Endothelial cell of umbilical vein (primary cell): ENCODE measurements around the gene MAMDC4. TPM values are rescaled to one million over a fixed set of nuclear protein-coding genes. Genes with fewer than 3 reads are reported as not detected.
A peak's percentile ranks its signal among the peaks of the same experiment; 100 is the strongest.

ENCODE experiments used
- BruUV-seq: library from RNA; stranded (reverse); fragments of 400-500 nt; replicated peaks from 2 replicates; lab custom pipeline; 2021; lab: Mats Ljungman, UMichigan
- CTCF ChIA-PET: fragments of 300-600, 350-600 bp; sonication (Branson Sonifier 250); formaldehyde crosslinking; loops from one replicate; lab custom pipeline; 2021; ENCODE audit warnings: antibody characterized with exemption, inconsistent platforms; lab: Charles Lee
- POLR2A ChIA-PET: fragments of 300-600, 350-600 bp; sonication (Branson Sonifier 250); formaldehyde crosslinking; loops from one replicate; lab custom pipeline; 2021; ENCODE audit warnings: antibody characterized with exemption, inconsistent platforms; lab: Charles Lee
- DNase-seq: peaks from one replicate; pipeline ENCODE4 v3.0.0-alpha.2; 2011; ENCODE audit warnings: low read depth, low spot score
- FAIRE-seq: peaks from 2 replicates; lab custom pipeline; 2011; peaks lifted over from hg19 to GRCh38; lab: Jason Lieb, UNC
- H2AFZ ChIP-seq: 2 replicates; pipeline ENCODE4 v1.6.0; 2012; ENCODE audit warnings: low read depth, low read length, control low read depth, inconsistent platforms
- H3K27ac ChIP-seq: 2 replicates; pipeline ENCODE4 v1.5.1; 2011; ENCODE audit warnings: low read depth, mild to moderate bottlenecking, control low read depth, low read length, moderate library complexity; ENCODE audit not compliant: insufficient read depth
- H3K27me3 ChIP-seq, 2 experiments: 2 replicates each; pipeline versions ENCODE4 v1.6.0 to v1.6.1; 2011; ENCODE audit warnings: low read length in 2 of 2, mixed read lengths in 1 of 2; ENCODE audit not compliant: control insufficient read depth in 2 of 2, insufficient read depth in 2 of 2
- H3K36me3 ChIP-seq, 2 experiments: 2 replicates in 1 of 2; 3 replicates in 1 of 2; pipeline ENCODE4 v1.5.1; 2011; ENCODE audit warnings: low read length in 2 of 2, mild to moderate bottlenecking in 1 of 2, moderate library complexity in 1 of 2; ENCODE audit not compliant: control insufficient read depth in 2 of 2, insufficient read depth in 2 of 2; ENCODE audit errors: extremely low read depth in 1 of 2
- H3K4me1 ChIP-seq: 3 replicates; pipeline ENCODE4 v1.5.1; 2011; ENCODE audit warnings: mild to moderate bottlenecking, low read length; ENCODE audit not compliant: control insufficient read depth, insufficient read depth; ENCODE audit errors: extremely low read depth
- H3K4me2 ChIP-seq: 2 replicates; pipeline ENCODE4 v1.6.1; 2011; ENCODE audit warnings: low read length, control low read depth, mixed read lengths; ENCODE audit not compliant: insufficient read depth
- H3K4me3 ChIP-seq, 3 experiments: fragments of 200-600 bp in 1 of 3; sonication (generic), shearing (Covaris generic) in 1 of 3; replicated peaks in 1 of 3; 2 replicates each; pipeline ENCODE4 v1.5.1; 2011 to 2016; ENCODE audit warnings: control low read depth in 3 of 3, low read length in 3 of 3, mild to moderate bottlenecking in 2 of 3, inconsistent platforms in 1 of 3, low read depth in 1 of 3, moderate library complexity in 1 of 3; ENCODE audit not compliant: insufficient read depth in 1 of 3
- H3K79me2 ChIP-seq: 2 replicates; pipeline ENCODE4 v1.6.0; 2012; ENCODE audit warnings: low read length, inconsistent platforms; ENCODE audit not compliant: control insufficient read depth, insufficient read depth
- H3K9ac ChIP-seq: replicated peaks from 2 replicates; pipeline ENCODE3; 2011; ENCODE audit warnings: low read length, control low read depth; ENCODE audit not compliant: insufficient read depth; ENCODE audit errors: extremely low read depth
- H3K9me1 ChIP-seq: replicated peaks from 3 replicates; pipeline ENCODE4 v1.6.0; 2011; ENCODE audit warnings: mild to moderate bottlenecking, low read length; ENCODE audit not compliant: control insufficient read depth, insufficient read depth; ENCODE audit errors: extremely low read depth
- H3K9me3 ChIP-seq: replicated peaks from 2 replicates; pipeline ENCODE4 v1.5.1; 2012; ENCODE audit warnings: low read length, inconsistent platforms; ENCODE audit not compliant: control insufficient read depth, insufficient read depth
- H4K20me1 ChIP-seq: replicated peaks from 2 replicates; pipeline ENCODE3; 2011; ENCODE audit warnings: mild to moderate bottlenecking, low read length; ENCODE audit not compliant: control insufficient read depth, insufficient read depth; ENCODE audit errors: extremely low read depth
- EZH2 ChIP-seq: IDR thresholded peaks from 2 replicates; pipeline ENCODE4 v1.6.1; 2012; ENCODE audit warnings: borderline replicate concordance, low read depth, mild to moderate bottlenecking, moderate library complexity, low read length, inconsistent platforms; ENCODE audit not compliant: severe bottlenecking
- FOS ChIP-seq: IDR thresholded peaks from 2 replicates; pipeline ENCODE4 v1.6.1; 2011; ENCODE audit warnings: mild to moderate bottlenecking, low read length, moderate library complexity, borderline replicate concordance; ENCODE audit not compliant: insufficient read depth
- GATA2 ChIP-seq: IDR thresholded peaks from 2 replicates; pipeline ENCODE4 v1.7.0; 2011; ENCODE audit warnings: low read depth, mild to moderate bottlenecking, moderate library complexity, mixed read lengths, low read length; ENCODE audit not compliant: insufficient read length, insufficient read depth
- JUN ChIP-seq: IDR thresholded peaks from 2 replicates; pipeline ENCODE4 v1.6.1; 2011; ENCODE audit warnings: borderline replicate concordance, low read depth; ENCODE audit not compliant: insufficient read length, insufficient read depth
- MAX ChIP-seq: IDR thresholded peaks from 2 replicates; pipeline ENCODE4 v1.6.1; 2011; ENCODE audit not compliant: insufficient read depth, insufficient read length
- MYC ChIP-seq: IDR thresholded peaks from one replicate; pipeline ENCODE4 v1.6.1; 2011; ENCODE audit warnings: mild to moderate bottlenecking, low read depth, low read length
- POLR2A ChIP-seq: IDR thresholded peaks from 2 replicates; pipeline ENCODE4 v1.6.1; 2012; ENCODE audit warnings: low read depth, mild to moderate bottlenecking, control low read depth, low read length
- POLR2AphosphoS5 ChIP-seq: IDR thresholded peaks from 2 replicates; pipeline ENCODE4 v1.6.1; 2012; ENCODE audit warnings: low read depth, mild to moderate bottlenecking, control low read depth, low read length, moderate library complexity; ENCODE audit not compliant: insufficient read depth
- dilution Hi-C: fragments of 300-500 bp; cut with MboI; formaldehyde crosslinking; loops from one replicate; pipeline ENCODE4 v1.15.0; 2019; ENCODE audit warnings: low sequenced_read_pairs; ENCODE audit not compliant: extremely low pct_ligation_motif_present
- intact Hi-C: fragments of 100-400 bp; cut with micrococcal nuclease; formaldehyde crosslinking; loops from one replicate; pipeline ENCODE4 v1.10.0; 2022
- polyA plus RNA-seq, 4 experiments: library from polyadenylated mRNA; depleted of rRNA in 3 of 4; stranded (reverse) in 3 of 4; unstranded in 1 of 4; fragments of >200 nt; gene quantifications; 2 replicates each; pipeline versions ENCODE4 v1.2.1 to v1.2.3, GENCODE V29; 2011 to 2012; ENCODE audit warnings: missing spikeins in 1 of 4
- total RNA-seq: library from RNA; stranded (reverse); gene quantifications from 2 replicates; pipeline ENCODE4 v1.2.3, GENCODE V29; 2021
- TF ChIP-seq, protein P1 (sequence below), 2 donors: IDR thresholded peaks; 1 replicate in 1 of 2; 2 replicates in 1 of 2; pipeline ENCODE4 v1.5.1; 2011; ENCODE audit warnings: low read length in 2 of 2, mild to moderate bottlenecking in 2 of 2, moderate library complexity in 2 of 2, control low read depth in 1 of 2, inconsistent platforms in 1 of 2, low read depth in 1 of 2; ENCODE audit not compliant: insufficient read depth in 1 of 2; ENCODE audit errors: extremely low read depth in 1 of 2

The MAMDC4 gene
- total and polyA plus RNA-seq, 2 donors (not counting 3 experiments of a cell fraction or from before 2014, with no cell fraction given), result 3.6 to 7.2 TPM

- peak overlapping the region; percentile 29 to 90 (median 45) for H3K4me3 ChIP-seq
- no peaks in the 10 kb centered on the region for H3K9me1 ChIP-seq
- FAIRE-seq (peak; percentile 48), DNase-seq (no peak)
- H2AFZ ChIP-seq, result peak overlapping the region; percentile 18
- TF ChIP-seq EZH2 (no peak), POLR2AphosphoS5 (no peak), MYC (no peak), MAX (no peak), POLR2A (no peak), FOS (no peak), JUN (no peak), GATA2 (no peak)
- TF ChIP-seq, protein P1, sequence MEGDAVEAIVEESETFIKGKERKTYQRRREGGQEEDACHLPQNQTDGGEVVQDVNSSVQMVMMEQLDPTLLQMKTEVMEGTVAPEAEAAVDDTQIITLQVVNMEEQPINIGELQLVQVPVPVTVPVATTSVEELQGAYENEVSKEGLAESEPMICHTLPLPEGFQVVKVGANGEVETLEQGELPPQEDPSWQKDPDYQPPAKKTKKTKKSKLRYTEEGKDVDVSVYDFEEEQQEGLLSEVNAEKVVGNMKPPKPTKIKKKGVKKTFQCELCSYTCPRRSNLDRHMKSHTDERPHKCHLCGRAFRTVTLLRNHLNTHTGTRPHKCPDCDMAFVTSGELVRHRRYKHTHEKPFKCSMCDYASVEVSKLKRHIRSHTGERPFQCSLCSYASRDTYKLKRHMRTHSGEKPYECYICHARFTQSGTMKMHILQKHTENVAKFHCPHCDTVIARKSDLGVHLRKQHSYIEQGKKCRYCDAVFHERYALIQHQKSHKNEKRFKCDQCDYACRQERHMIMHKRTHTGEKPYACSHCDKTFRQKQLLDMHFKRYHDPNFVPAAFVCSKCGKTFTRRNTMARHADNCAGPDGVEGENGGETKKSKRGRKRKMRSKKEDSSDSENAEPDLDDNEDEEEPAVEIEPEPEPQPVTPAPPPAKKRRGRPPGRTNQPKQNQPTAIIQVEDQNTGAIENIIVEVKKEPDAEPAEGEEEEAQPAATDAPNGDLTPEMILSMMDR (IDR thresholded peaks at IDR 0.05; ENCODE audit: extremely low read depth in 1 of 2, insufficient read depth in 1 of 2, low read depth in 1 of 2, low read length in 2 of 2), result no peak
- no peaks in the 10 kb centered on the region for H3K79me2 ChIP-seq
- H3K9me3 ChIP-seq, result no peaks in the 10 kb centered on the region
- intact Hi-C loops, result loop anchor here (1.0 to 5.0 kb wide), 4 partner anchors 18 to 96 kb away; partner anchors contain the start of genes C8G, EDF1, FBXW5 and TMEM141
- peak overlapping the region; percentile 60 for H3K4me2 ChIP-seq
- no TSS peak for BruUV-seq
- H3K9ac ChIP-seq, result no peak overlapping the region
- no peak overlapping the region for H3K27ac ChIP-seq
- no peaks in the 10 kb centered on the region for H3K36me3 ChIP-seq
- H3K27me3 ChIP-seq, result peaks cover 10 to 28% of the 10 kb centered on the region in 2 experiments
- peaks cover 10% of the 10 kb centered on the region for H3K4me1 ChIP-seq
- no peaks in the 10 kb centered on the region for H4K20me1 ChIP-seq
- ChIA-PET POLR2A (no interaction called here), CTCF (interaction anchor here (0.6 to 1.8 kb wide), 2 partner anchors 62 to 181 kb away, joined by 3 to 7 read pairs; no protein-coding TSS in a partner anchor)
- dilution Hi-C loops, result no loop called here
These were observed 3.6 kb upstream of the MAMDC4 start for GRCh38 chr9:136848393-136849037.
